ENCODE measurements around the gene HDAC8. TPM values are rescaled to one million over a fixed set of nuclear protein-coding genes. Genes with fewer than 3 reads are reported as not detected.

Gene HDAC8
- total RNA-seq, 1 donor from 2014 or later, result 21.4 TPM

- Histone ChIP-seq H3K4me3 (ENCODE audit: low read length in 3 of 3) (no peak overlapping the region), H3K9me3 (ENCODE audit: control insufficient read depth in 3 of 3, low read length in 3 of 3) (no peaks in the 10 kb centered on the region), H3K27ac (ENCODE audit: low read depth, low read length) (no peak overlapping the region), H3K4me1 (ENCODE audit: control insufficient read depth in 3 of 3, insufficient read depth in 3 of 3, low read length in 3 of 3) (no peaks in the 10 kb centered on the region), H3K36me3 (ENCODE audit: control insufficient read depth in 3 of 3, insufficient read depth in 3 of 3, low read length in 3 of 3) (no peaks in the 10 kb centered on the region), H3K9ac (ENCODE audit: low read depth in 1 of 3, low read length in 3 of 3) (no peak overlapping the region), H3K27me3 (ENCODE audit: control insufficient read depth in 3 of 3, insufficient read depth in 3 of 3, low read length in 3 of 3) (peaks cover 0 to 6% (median 0%) of the 10 kb centered on the region in 3 donors)
Observed at GRCh38 chrX:72371405-72371804, 201.2 kb downstream of the HDAC8 start.

- no peak overlapping the region for H3K4me3 ChIP-seq (ENCODE audit: low read length in 3 of 3)
Observed at GRCh38 chrX:72368796-72369195, 203.8 kb downstream of the HDAC8 start.

DNA sequence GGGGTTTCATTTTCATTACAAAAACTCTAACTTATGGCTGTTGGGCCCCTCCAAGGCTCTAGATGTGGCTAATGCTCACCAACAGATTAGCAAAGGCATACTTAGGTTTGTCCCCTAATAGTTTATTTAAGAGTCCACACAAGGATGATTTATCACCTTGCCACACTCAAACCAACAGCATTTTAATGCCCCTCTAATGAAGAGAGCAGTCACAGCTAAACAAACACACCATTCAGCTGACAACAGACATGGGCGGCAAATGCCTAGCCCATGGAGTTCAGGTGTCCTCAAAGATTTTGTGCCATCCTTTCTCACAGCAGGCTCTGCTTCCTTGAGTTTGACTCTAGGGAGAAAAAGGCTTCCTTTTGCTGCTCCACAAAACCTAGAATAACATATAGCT lies 205.1 kb downstream of the HDAC8 start:
- no peak overlapping the region for H3K9ac ChIP-seq (ENCODE audit: low read depth in 1 of 3, low read length in 3 of 3)
- no peaks in the 10 kb centered on the region for H3K9me3 ChIP-seq (ENCODE audit: control insufficient read depth in 3 of 3, low read length in 3 of 3)
- H3K4me1 ChIP-seq (ENCODE audit: control insufficient read depth in 3 of 3, insufficient read depth in 3 of 3, low read length in 3 of 3), result no peaks in the 10 kb centered on the region
- H3K36me3 ChIP-seq (ENCODE audit: control insufficient read depth in 3 of 3, insufficient read depth in 3 of 3, low read length in 3 of 3), result no peaks in the 10 kb centered on the region
- H3K4me3 ChIP-seq (ENCODE audit: low read length in 3 of 3), result no peak overlapping the region
- no peak overlapping the region for H3K27ac ChIP-seq (ENCODE audit: low read depth, low read length)
- H3K27me3 ChIP-seq (ENCODE audit: control insufficient read depth in 3 of 3, insufficient read depth in 3 of 3, low read length in 3 of 3), result peaks cover 0 to 9% (median 0%) of the 10 kb centered on the region in 3 donors

More at GRCh38 chrX:72368796-72369195, 203.8 kb downstream of the HDAC8 start:
- H3K27ac ChIP-seq (ENCODE audit: low read depth, low read length), result no peak overlapping the region
- peaks cover 0 to 9% (median 0%) of the 10 kb centered on the region in 3 donors for H3K27me3 ChIP-seq (ENCODE audit: control insufficient read depth in 3 of 3, insufficient read depth in 3 of 3, low read length in 3 of 3)
- H3K9ac ChIP-seq (ENCODE audit: low read depth in 1 of 3, low read length in 3 of 3), result no peak overlapping the region
- no peaks in the 10 kb centered on the region for H3K4me1 ChIP-seq (ENCODE audit: control insufficient read depth in 3 of 3, insufficient read depth in 3 of 3, low read length in 3 of 3)
- no peaks in the 10 kb centered on the region for H3K9me3 ChIP-seq (ENCODE audit: control insufficient read depth in 3 of 3, low read length in 3 of 3)
- no peaks in the 10 kb centered on the region for H3K36me3 ChIP-seq (ENCODE audit: control insufficient read depth in 3 of 3, insufficient read depth in 3 of 3, low read length in 3 of 3)

- Histone ChIP-seq H3K9me3 (ENCODE audit: control insufficient read depth in 3 of 3, low read length in 3 of 3) (no peaks in the 10 kb centered on the region), H3K4me3 (ENCODE audit: low read length in 3 of 3) (no peak overlapping the region), H3K27ac (ENCODE audit: low read depth, low read length) (no peak overlapping the region), H3K27me3 (ENCODE audit: control insufficient read depth in 3 of 3, insufficient read depth in 3 of 3, low read length in 3 of 3) (peaks cover 0 to 9% (median 0%) of the 10 kb centered on the region in 3 donors), H3K36me3 (ENCODE audit: control insufficient read depth in 3 of 3, insufficient read depth in 3 of 3, low read length in 3 of 3) (no peaks in the 10 kb centered on the region), H3K9ac (ENCODE audit: low read depth in 1 of 3, low read length in 3 of 3) (no peak overlapping the region), H3K4me1 (ENCODE audit: control insufficient read depth in 3 of 3, insufficient read depth in 3 of 3, low read length in 3 of 3) (no peaks in the 10 kb centered on the region)
Observed at GRCh38 chrX:72366701-72367454, 205.8 kb downstream of the HDAC8 start.

DNA sequence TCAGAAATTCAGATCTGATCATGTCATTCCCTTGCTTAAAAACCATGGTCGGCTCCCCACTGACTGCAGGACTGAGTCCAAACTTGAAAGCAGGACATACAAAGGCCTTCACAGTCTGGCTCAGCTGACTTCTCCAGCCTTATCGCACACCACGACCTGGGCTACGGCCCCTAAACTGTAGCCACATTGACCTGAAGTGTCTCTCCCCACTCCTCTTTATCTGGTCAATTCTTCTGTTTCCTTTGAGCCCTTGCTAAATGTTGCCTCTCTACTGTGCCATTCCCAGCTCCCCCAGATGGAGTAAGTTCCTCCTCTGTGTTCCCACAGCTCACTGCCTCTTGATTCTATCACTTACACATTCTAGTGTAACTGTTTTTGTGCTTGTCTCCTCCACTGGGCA lies 206.5 kb downstream of the HDAC8 start:
- no peaks in the 10 kb centered on the region for H3K4me1 ChIP-seq (ENCODE audit: control insufficient read depth in 3 of 3, insufficient read depth in 3 of 3, low read length in 3 of 3)
- H3K27ac ChIP-seq (ENCODE audit: low read depth, low read length), result no peak overlapping the region
- H3K36me3 ChIP-seq (ENCODE audit: control insufficient read depth in 3 of 3, insufficient read depth in 3 of 3, low read length in 3 of 3), result no peaks in the 10 kb centered on the region
- no peak overlapping the region for H3K9ac ChIP-seq (ENCODE audit: low read depth in 1 of 3, low read length in 3 of 3)
- no peaks in the 10 kb centered on the region for H3K9me3 ChIP-seq (ENCODE audit: control insufficient read depth in 3 of 3, low read length in 3 of 3)
- peaks cover 0 to 9% (median 0%) of the 10 kb centered on the region in 3 donors for H3K27me3 ChIP-seq (ENCODE audit: control insufficient read depth in 3 of 3, insufficient read depth in 3 of 3, low read length in 3 of 3)
- no peak overlapping the region for H3K4me3 ChIP-seq (ENCODE audit: low read length in 3 of 3)

- Histone ChIP-seq H3K36me3 (ENCODE audit: control insufficient read depth in 3 of 3, insufficient read depth in 3 of 3, low read length in 3 of 3) (no peaks in the 10 kb centered on the region), H3K4me1 (ENCODE audit: control insufficient read depth in 3 of 3, insufficient read depth in 3 of 3, low read length in 3 of 3) (no peaks in the 10 kb centered on the region), H3K9me3 (ENCODE audit: control insufficient read depth in 3 of 3, low read length in 3 of 3) (no peaks in the 10 kb centered on the region), H3K9ac (ENCODE audit: low read depth in 1 of 3, low read length in 3 of 3) (no peak overlapping the region), H3K27me3 (ENCODE audit: control insufficient read depth in 3 of 3, insufficient read depth in 3 of 3, low read length in 3 of 3) (peaks cover 0 to 9% (median 0%) of the 10 kb centered on the region in 3 donors), H3K4me3 (ENCODE audit: low read length in 3 of 3) (no peak overlapping the region), H3K27ac (ENCODE audit: low read depth, low read length) (no peak overlapping the region)
Observed at GRCh38 chrX:72365126-72365525, 207.5 kb downstream of the HDAC8 start.

- H3K9ac ChIP-seq (ENCODE audit: low read depth in 1 of 3, low read length in 3 of 3), result no peak overlapping the region
- H3K27me3 ChIP-seq (ENCODE audit: control insufficient read depth in 3 of 3, insufficient read depth in 3 of 3, low read length in 3 of 3), result peaks cover 0 to 3% (median 0%) of the 10 kb centered on the region in 3 donors
- no peak overlapping the region for H3K27ac ChIP-seq (ENCODE audit: low read depth, low read length)
- H3K4me1 ChIP-seq (ENCODE audit: control insufficient read depth in 3 of 3, insufficient read depth in 3 of 3, low read length in 3 of 3), result no peaks in the 10 kb centered on the region
- no peaks in the 10 kb centered on the region for H3K36me3 ChIP-seq (ENCODE audit: control insufficient read depth in 3 of 3, insufficient read depth in 3 of 3, low read length in 3 of 3)
- no peak overlapping the region for H3K4me3 ChIP-seq (ENCODE audit: low read length in 3 of 3)
- no peaks in the 10 kb centered on the region for H3K9me3 ChIP-seq (ENCODE audit: control insufficient read depth in 3 of 3, low read length in 3 of 3)
Observed at GRCh38 chrX:72360326-72360725, 212.3 kb downstream of the HDAC8 start.

DNA sequence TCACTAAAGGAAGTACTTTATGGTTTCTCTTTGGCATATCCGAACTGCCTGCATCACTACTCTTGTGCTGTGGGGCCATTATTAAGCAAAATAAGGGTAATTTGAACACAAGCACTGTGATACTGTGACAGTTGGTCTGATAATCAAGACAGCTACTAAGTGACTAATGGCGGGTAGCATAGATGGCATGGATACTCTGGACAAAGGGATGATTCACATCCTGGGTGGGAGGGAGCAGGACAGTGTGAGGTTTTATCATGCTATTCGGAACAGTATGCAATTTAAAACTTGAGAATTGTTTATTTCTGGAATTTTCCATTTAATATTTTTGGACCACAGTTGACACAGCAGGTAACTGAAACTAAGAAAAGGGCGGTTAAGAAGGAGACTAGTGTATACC lies 214.3 kb downstream of the HDAC8 start:
- Histone ChIP-seq H3K9me3 (ENCODE audit: control insufficient read depth in 3 of 3, low read length in 3 of 3) (no peaks in the 10 kb centered on the region), H3K4me1 (ENCODE audit: control insufficient read depth in 3 of 3, insufficient read depth in 3 of 3, low read length in 3 of 3) (no peaks in the 10 kb centered on the region), H3K27me3 (ENCODE audit: control insufficient read depth in 3 of 3, insufficient read depth in 3 of 3, low read length in 3 of 3) (peaks cover 0 to 9% (median 0%) of the 10 kb centered on the region in 3 donors), H3K27ac (ENCODE audit: low read depth, low read length) (no peak overlapping the region), H3K36me3 (ENCODE audit: control insufficient read depth in 3 of 3, insufficient read depth in 3 of 3, low read length in 3 of 3) (no peaks in the 10 kb centered on the region), H3K9ac (ENCODE audit: low read depth in 1 of 3, low read length in 3 of 3) (no peak overlapping the region), H3K4me3 (ENCODE audit: low read length in 3 of 3) (no peak overlapping the region)

GRCh38 chrX:72352786-72353185 lies 219.9 kb downstream of the HDAC8 start:
- Histone ChIP-seq H3K4me1 (ENCODE audit: control insufficient read depth in 3 of 3, insufficient read depth in 3 of 3, low read length in 3 of 3) (no peaks in the 10 kb centered on the region), H3K9me3 (ENCODE audit: control insufficient read depth in 3 of 3, low read length in 3 of 3) (no peaks in the 10 kb centered on the region), H3K27me3 (ENCODE audit: control insufficient read depth in 3 of 3, insufficient read depth in 3 of 3, low read length in 3 of 3) (peaks cover 0 to 9% (median 0%) of the 10 kb centered on the region in 3 donors), H3K27ac (ENCODE audit: low read depth, low read length) (no peak overlapping the region), H3K4me3 (ENCODE audit: low read length in 3 of 3) (no peak overlapping the region), H3K9ac (ENCODE audit: low read depth in 1 of 3, low read length in 3 of 3) (no peak overlapping the region), H3K36me3 (ENCODE audit: control insufficient read depth in 3 of 3, insufficient read depth in 3 of 3, low read length in 3 of 3) (peaks cover 0 to 2% (median 0%) of the 10 kb centered on the region in 3 donors)

GRCh38 chrX:72351606-72352334 lies 220.9 kb downstream of the HDAC8 start:
- Histone ChIP-seq H3K36me3 (ENCODE audit: control insufficient read depth in 3 of 3, insufficient read depth in 3 of 3, low read length in 3 of 3) (peaks cover 0 to 2% (median 0%) of the 10 kb centered on the region in 3 donors), H3K9ac (ENCODE audit: low read depth in 1 of 3, low read length in 3 of 3) (no peak overlapping the region), H3K27ac (ENCODE audit: low read depth, low read length) (no peak overlapping the region), H3K4me1 (ENCODE audit: control insufficient read depth in 3 of 3, insufficient read depth in 3 of 3, low read length in 3 of 3) (no peaks in the 10 kb centered on the region), H3K9me3 (ENCODE audit: control insufficient read depth in 3 of 3, low read length in 3 of 3) (no peaks in the 10 kb centered on the region), H3K27me3 (ENCODE audit: control insufficient read depth in 3 of 3, insufficient read depth in 3 of 3, low read length in 3 of 3) (peaks cover 0 to 9% (median 0%) of the 10 kb centered on the region in 3 donors), H3K4me3 (ENCODE audit: low read length in 3 of 3) (no peak overlapping the region)
